ENCODE data around the gene TTBK2.
"Not testable (repeated sequence)": the region's sequence is repeated elsewhere in the genome, so short reads cannot be mapped to it uniquely, and the experiment has no call there.

Gene TTBK2

DNA sequence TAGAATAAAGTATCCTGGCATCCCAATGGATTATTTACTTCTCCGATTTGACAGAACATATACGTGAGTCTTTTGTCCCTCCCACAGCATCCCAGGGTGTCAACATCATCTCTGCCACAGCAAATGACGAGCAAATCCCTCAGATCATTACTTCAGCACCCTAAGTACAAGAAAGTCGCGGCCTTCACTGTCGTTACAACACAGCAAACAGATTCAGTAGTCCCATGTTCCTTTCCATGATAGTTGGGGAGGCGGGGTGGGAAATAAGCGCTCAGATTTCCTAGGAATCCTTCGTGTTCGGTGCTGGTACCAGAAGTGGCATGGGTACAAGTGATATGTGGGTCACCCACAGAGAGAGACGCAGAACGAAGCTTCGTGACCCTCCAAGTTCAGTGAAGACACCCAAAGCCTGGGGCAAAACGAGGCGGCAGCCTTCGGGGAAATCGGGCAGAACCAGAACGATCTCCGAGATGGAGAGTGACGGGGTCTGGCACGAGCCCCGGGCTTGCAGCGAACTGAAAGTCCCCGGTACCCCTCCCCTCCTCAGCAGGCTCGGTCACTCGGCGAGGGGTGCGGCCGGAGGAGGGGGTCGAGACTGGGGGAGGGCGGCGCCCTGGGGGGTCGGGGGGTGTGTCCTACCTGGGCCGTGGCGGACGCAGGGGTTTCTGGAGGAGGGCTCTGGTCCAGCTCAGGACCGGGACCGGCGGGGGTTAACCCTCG lies 619 bp downstream of the TTBK2 start:
- peaks cover 48% of the 10 kb centered on the region for H3K4me1 Mint-ChIP-seq (ENCODE audit: low read depth)
- H3K27ac Mint-ChIP-seq: peak overlapping the region; percentile 73
- H3K4me3 Mint-ChIP-seq: peak overlapping the region; percentile 95
- no peaks in the 10 kb centered on the region for H3K36me3 Mint-ChIP-seq (ENCODE audit: low read depth)
- H3K27me3 Mint-ChIP-seq: no peaks in the 10 kb centered on the region
- H3K9me3 Mint-ChIP-seq: no peaks in the 10 kb centered on the region

GRCh38 chr15:42919308-42919707 lies 1.3 kb downstream of the TTBK2 start:
- Mint-ChIP-seq H3K4me3 (peak overlapping the region; percentile 95), H3K36me3 (ENCODE audit: low read depth) (no peaks in the 10 kb centered on the region), H3K27ac (no peak overlapping the region), H3K9me3 (no peaks in the 10 kb centered on the region), H3K4me1 (ENCODE audit: low read depth) (peaks cover 52% of the 10 kb centered on the region), H3K27me3 (no peaks in the 10 kb centered on the region)

- H3K4me1 Mint-ChIP-seq (ENCODE audit: low read depth): peaks cover 54% of the 10 kb centered on the region
- H3K9me3 Mint-ChIP-seq: no peaks in the 10 kb centered on the region
- no peak overlapping the region for H3K27ac Mint-ChIP-seq
- no peak overlapping the region for H3K4me3 Mint-ChIP-seq
- H3K27me3 Mint-ChIP-seq: no peaks in the 10 kb centered on the region
- no peaks in the 10 kb centered on the region for H3K36me3 Mint-ChIP-seq (ENCODE audit: low read depth)
These were observed 2.5 kb downstream of the TTBK2 start for GRCh38 chr15:42918047-42918446.

DNA sequence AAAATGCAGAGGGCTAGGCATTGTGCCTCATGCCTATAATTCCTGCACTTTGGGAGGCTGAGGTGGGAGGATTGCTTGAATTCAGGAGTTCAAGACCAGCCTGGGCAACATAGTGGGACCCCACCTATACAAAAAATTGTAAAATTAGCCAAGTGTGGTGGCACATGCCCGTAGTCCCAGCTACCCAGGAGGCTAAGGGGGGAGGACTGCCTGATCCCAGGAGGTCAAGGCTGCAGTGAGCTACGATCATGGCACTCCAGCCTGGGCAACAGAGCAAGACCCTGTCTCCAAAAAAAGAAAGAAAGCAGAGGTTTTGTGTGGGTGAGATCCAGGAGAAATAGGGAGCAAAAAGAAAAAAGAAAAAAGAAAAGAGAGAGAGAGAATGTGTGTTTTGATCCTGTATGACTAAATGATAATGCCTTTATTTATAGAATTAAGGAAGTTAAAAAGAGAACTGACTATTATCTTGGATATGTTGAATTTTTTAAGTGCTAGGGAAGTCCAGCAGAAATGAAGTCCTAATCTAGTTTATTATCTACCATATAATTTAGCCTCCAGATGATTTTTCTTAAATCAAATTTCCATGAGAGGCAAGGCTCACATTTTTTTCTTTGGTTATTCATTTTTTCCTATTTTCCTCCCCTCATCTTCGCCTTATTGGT lies 4.8 kb downstream of the TTBK2 start:
- Mint-ChIP-seq H3K36me3 (ENCODE audit: low read depth) (no peaks in the 10 kb centered on the region), H3K27me3 (no peaks in the 10 kb centered on the region), H3K27ac (no peak overlapping the region), H3K9me3 (no peaks in the 10 kb centered on the region), H3K4me3 (no peak overlapping the region), H3K4me1 (ENCODE audit: low read depth) (peaks cover 48% of the 10 kb centered on the region)

DNA sequence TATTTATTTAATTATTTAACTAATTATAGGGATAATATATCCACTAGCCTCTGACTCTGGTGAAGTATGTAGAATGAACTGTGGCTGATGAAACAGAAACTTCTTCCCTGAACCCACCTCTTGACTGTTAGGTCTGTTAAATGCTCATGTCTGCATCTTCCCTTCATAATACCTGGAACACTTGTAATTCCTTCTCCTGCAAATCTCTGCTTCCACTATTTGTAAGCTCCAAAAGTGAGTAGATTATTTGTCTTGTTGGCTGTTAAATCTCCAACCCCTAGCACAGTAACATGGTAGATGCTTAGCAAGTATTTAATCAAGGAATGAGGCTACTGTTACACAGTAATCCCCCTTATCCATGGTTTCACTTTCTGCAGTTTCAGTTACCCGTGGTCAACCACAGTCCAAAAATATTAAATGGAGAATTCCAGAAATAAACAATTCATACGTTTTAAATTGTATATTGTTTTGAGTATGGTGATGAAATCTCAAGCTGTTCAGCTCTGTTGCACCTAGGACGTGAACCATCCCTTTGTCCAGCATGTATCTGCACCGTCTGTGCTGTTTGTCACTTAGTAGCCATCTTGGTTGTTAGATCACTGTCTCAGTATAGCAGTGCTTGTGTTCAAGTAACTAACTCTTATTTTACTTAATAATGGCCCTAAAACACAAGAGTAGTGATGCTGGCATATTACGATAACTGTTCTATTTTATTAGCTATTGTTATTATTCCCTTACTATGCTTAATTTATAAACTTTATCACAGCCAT lies 5.7 kb downstream of the TTBK2 start:
- no peak overlapping the region for H3K4me3 Mint-ChIP-seq
- H3K27me3 Mint-ChIP-seq: no peaks in the 10 kb centered on the region
- no peaks in the 10 kb centered on the region for H3K36me3 Mint-ChIP-seq (ENCODE audit: low read depth)
- peak overlapping the region; percentile 4 for H3K27ac Mint-ChIP-seq
- no peaks in the 10 kb centered on the region for H3K9me3 Mint-ChIP-seq
- H3K4me1 Mint-ChIP-seq (ENCODE audit: low read depth): peaks cover 47% of the 10 kb centered on the region

DNA sequence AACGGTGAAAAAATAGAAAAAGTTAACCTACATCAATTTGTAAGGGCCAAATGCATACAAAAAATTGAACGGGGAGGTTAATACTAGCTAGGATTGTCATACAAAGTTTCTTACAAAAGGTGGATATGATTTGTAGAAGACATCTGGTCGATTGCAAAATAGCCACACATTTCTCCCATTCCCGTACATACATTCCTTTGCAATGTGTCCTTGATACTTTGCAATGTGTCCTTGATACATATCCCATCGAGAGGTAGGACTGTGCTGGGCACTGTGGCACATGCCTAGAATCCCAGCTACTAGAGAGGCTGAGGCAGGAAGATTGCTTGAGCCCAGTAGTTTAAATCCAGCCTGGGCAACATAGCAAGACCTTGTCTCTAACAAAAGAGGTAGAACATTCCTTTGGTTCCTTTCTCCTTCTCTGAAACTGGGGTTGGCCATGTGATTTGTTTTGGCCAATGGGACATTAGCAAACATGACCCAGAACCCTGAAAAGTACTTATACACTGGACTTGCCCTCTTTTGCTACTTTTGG lies 9.5 kb downstream of the TTBK2 start:
- Mint-ChIP-seq H3K36me3 (ENCODE audit: low read depth) (peaks cover 3% of the 10 kb centered on the region), H3K4me3 (no peak overlapping the region), H3K4me1 (ENCODE audit: low read depth) (peaks cover 22% of the 10 kb centered on the region), H3K27me3 (no peaks in the 10 kb centered on the region), H3K27ac (no peak overlapping the region), H3K9me3 (no peaks in the 10 kb centered on the region)

DNA sequence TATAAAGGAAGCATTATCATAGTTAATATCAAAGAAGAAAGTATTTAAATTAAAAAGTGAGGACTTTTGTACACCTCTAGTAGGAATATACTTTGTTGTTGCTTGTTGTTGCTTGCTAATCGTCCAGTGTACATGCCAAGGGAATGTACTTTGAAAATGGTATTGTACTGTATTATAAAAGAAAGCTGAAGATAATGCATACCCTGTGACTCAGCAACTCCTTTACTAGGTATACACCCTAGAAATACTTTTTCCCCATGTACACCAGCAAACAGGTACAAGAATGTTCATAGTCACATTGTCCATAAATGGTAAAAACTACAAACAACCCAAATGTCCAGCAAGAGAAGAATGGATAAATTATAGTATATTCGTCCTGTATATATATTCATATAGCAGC lies 12.0 kb downstream of the TTBK2 start:
- Mint-ChIP-seq H3K4me3 (no peak overlapping the region), H3K9me3 (no peaks in the 10 kb centered on the region), H3K36me3 (ENCODE audit: low read depth) (peaks cover 3% of the 10 kb centered on the region), H3K27ac (no peak overlapping the region), H3K27me3 (no peaks in the 10 kb centered on the region), H3K4me1 (ENCODE audit: low read depth) (peaks cover 10% of the 10 kb centered on the region)

DNA sequence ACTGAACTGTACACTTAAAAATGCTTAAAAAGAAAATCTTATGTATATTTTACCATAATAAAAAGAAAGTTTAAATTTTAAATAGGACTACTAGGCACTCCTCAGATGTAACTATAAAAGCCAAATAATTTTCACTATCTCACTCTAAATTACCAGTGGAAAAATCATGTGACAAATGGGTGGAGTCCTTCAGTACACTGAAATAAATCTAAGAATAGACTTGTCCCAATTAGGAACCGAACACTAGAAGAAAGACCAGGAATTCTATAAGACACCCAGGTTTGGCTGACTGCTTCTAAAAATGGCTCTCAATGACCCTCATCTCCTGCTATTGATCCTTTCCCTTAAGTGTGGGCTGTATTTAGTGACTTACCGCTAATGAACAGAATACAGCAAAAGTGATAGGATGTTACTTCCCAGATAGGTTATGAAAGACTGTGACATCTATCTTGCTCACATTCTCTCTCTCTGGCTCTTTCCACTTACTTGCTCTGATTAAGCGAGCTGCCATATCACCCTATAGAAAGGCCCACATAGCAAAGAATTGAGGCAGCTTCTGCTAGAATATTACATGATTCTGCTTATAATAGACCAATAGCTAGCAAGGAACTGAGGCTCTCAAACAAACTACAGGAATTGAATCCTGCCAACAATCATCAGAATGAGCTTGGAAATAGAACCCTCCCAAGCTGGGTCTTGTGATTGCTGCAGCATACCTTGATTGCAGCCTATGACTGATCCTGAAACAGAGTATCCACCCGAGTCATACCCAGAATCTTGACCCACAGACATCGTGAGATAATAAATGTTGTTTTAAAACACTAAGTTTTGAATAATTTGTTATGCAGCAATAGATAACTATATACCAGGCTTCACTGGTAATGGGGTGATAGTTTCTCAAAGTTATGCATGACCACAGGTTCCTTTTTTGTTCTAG lies 16.9 kb downstream of the TTBK2 start:
- Mint-ChIP-seq H3K27me3 (no peaks in the 10 kb centered on the region), H3K36me3 (ENCODE audit: low read depth) (peaks cover 6% of the 10 kb centered on the region), H3K27ac (no peak overlapping the region), H3K4me3 (no peak overlapping the region), H3K9me3 (no peaks in the 10 kb centered on the region), H3K4me1 (ENCODE audit: low read depth) (peaks cover 6% of the 10 kb centered on the region)

- not testable (repeated sequence) for H3K36me3 Mint-ChIP-seq (ENCODE audit: low read depth); H3K4me3 Mint-ChIP-seq; H3K27ac Mint-ChIP-seq; H3K27me3 Mint-ChIP-seq; H3K4me1 Mint-ChIP-seq (ENCODE audit: low read depth); H3K9me3 Mint-ChIP-seq
These were observed 26.7 kb downstream of the TTBK2 start for GRCh38 chr15:42893911-42894310.

- Mint-ChIP-seq H3K4me3 (no peak overlapping the region), H3K4me1 (ENCODE audit: low read depth) (peaks cover 10% of the 10 kb centered on the region), H3K27me3 (no peaks in the 10 kb centered on the region), H3K9me3 (peaks cover 6% of the 10 kb centered on the region), H3K27ac (no peak overlapping the region), H3K36me3 (ENCODE audit: low read depth) (peaks cover 9% of the 10 kb centered on the region)
These were observed 29.0 kb downstream of the TTBK2 start for GRCh38 chr15:42891569-42891968.

- Mint-ChIP-seq H3K4me1 (ENCODE audit: low read depth) (peaks cover 6% of the 10 kb centered on the region), H3K27ac (no peak overlapping the region), H3K36me3 (ENCODE audit: low read depth) (peaks cover 9% of the 10 kb centered on the region), H3K9me3 (peaks cover 17% of the 10 kb centered on the region), H3K4me3 (no peak overlapping the region), H3K27me3 (no peaks in the 10 kb centered on the region)
These were observed 30.2 kb downstream of the TTBK2 start for GRCh38 chr15:42890161-42890913.

- H3K9me3 Mint-ChIP-seq: peaks cover 19% of the 10 kb centered on the region
- not testable (repeated sequence) for H3K27ac Mint-ChIP-seq; H3K27me3 Mint-ChIP-seq; H3K4me3 Mint-ChIP-seq; H3K36me3 Mint-ChIP-seq (ENCODE audit: low read depth); H3K4me1 Mint-ChIP-seq (ENCODE audit: low read depth)
These were observed 33.2 kb downstream of the TTBK2 start for GRCh38 chr15:42887384-42887783.

- Mint-ChIP-seq H3K4me1 (ENCODE audit: low read depth) (no peaks in the 10 kb centered on the region), H3K4me3 (no peak overlapping the region), H3K36me3 (ENCODE audit: low read depth) (peaks cover 5% of the 10 kb centered on the region), H3K9me3 (peaks cover 4% of the 10 kb centered on the region), H3K27me3 (no peaks in the 10 kb centered on the region), H3K27ac (no peak overlapping the region)
These were observed 40.5 kb downstream of the TTBK2 start for GRCh38 chr15:42880121-42880520.

GRCh38 chr15:42879443-42879842 lies 41.1 kb downstream of the TTBK2 start:
- H3K36me3 Mint-ChIP-seq (ENCODE audit: low read depth): peaks cover 5% of the 10 kb centered on the region

More at GRCh38 chr15:42879443-42879842, 41.1 kb downstream of the TTBK2 start:
- no peaks in the 10 kb centered on the region for H3K9me3 Mint-ChIP-seq
- H3K4me1 Mint-ChIP-seq (ENCODE audit: low read depth): no peaks in the 10 kb centered on the region
- no peaks in the 10 kb centered on the region for H3K27me3 Mint-ChIP-seq
- no peak overlapping the region for H3K27ac Mint-ChIP-seq
- H3K4me3 Mint-ChIP-seq: no peak overlapping the region
